GDM1 (cell line): Measurements from ENCODE around the gene FAM181B.

ENCODE experiments used
- DNase-seq: peaks from one replicate; lab custom pipeline; 2025; lab: John Stamatoyannopoulos, UW

The FAM181B gene

DNA sequence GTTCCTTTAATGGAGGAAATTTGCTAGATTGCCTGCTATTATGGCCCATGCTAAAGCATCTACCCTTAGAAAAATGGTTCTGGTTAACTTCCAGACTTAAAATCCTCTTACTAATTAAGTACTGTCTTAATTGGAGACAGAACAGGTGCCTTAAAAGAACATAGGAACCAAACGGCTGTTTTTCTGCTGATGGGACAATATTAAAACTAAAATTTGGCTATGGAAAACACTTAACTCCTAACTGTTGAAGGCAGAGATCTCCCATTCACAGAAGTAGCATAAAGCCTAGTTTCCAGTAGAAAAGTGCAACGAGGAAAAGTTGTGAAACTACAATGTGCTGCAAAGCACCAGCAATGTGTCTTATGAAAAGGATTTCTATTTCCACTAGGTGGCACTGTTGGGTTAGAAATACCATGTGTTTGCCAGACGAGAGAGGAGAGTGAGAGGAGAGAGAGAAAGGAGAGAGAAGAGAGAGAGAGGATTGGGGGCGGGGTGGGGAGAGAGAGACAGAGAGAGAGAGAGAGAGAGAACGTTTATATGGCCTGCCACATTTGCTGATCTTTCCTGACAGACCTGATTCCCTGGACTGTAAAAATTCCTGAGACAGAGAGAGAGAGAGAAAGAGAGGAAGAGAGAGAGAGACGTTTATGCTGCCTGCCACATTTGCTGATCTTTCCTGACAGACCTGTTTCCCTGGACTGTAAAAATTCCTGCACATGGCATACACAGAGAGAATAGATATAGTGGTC, 51.5 kb downstream of the FAM181B start:
- no peak for DNase-seq

DNA sequence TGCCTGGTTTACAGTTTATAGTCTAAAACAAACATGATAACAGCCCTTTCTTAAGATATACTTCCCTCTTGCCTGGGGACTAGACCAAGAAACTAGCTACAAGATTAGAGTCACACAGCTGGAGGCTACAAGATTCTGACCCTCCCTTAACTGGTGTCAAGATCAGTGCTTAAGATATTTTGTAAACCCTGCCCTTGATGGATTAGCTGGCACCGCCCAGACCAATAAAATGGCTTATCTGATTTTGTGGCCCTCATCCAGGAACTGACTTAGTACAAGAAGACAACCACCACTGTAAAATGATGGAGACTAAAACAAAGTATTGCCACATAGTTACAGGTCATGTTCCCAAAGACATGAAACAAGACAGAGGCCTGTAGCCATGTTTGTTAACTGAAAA, 53.4 kb downstream of the FAM181B start:
- DNase-seq, result no peak
